ENCODE data around the gene PTGES3L.

Gene PTGES3L

GRCh38 chr17:42979511-42980273, at the start of gene PTGES3L:
PTGES3L (minus strand) TSS chr17:42980080; CDS start chr17:42980053, 27 bp downstream.
- in situ Hi-C loops (cut with MboI; ENCODE audit: low sequenced_read_pairs): no loop called here

DNA sequence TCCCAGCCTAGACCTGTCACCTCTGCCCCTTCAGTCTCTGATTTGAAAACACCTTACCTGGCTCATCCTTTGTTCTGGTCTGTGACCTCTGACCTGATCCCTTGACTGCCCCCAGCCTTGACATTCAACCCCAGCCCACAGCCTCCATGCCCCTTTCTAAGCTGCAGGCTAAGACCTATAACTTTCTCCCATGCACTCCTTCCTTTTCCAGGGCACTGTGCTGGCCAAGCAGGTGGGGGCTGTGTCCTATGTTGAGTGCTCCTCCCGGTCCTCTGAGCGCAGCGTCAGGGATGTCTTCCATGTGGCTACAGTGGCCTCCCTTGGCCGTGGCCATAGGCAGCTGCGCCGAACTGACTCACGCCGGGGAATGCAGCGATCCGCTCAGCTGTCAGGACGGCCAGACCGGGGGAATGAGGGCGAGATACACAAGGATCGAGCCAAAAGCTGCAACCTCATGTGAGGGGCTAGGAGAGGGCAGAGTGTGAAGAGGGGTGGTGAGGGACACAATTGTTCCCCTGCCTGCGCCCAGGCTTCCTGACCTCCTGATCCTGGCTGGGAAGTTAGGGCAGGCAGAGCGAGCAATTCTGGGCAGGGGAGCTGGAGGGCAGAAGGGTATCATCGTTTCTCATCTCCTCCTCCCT, 48.5 kb upstream of the PTGES3L start:
- in situ Hi-C loops (cut with MboI; ENCODE audit: low sequenced_read_pairs): no loop called here

DNA sequence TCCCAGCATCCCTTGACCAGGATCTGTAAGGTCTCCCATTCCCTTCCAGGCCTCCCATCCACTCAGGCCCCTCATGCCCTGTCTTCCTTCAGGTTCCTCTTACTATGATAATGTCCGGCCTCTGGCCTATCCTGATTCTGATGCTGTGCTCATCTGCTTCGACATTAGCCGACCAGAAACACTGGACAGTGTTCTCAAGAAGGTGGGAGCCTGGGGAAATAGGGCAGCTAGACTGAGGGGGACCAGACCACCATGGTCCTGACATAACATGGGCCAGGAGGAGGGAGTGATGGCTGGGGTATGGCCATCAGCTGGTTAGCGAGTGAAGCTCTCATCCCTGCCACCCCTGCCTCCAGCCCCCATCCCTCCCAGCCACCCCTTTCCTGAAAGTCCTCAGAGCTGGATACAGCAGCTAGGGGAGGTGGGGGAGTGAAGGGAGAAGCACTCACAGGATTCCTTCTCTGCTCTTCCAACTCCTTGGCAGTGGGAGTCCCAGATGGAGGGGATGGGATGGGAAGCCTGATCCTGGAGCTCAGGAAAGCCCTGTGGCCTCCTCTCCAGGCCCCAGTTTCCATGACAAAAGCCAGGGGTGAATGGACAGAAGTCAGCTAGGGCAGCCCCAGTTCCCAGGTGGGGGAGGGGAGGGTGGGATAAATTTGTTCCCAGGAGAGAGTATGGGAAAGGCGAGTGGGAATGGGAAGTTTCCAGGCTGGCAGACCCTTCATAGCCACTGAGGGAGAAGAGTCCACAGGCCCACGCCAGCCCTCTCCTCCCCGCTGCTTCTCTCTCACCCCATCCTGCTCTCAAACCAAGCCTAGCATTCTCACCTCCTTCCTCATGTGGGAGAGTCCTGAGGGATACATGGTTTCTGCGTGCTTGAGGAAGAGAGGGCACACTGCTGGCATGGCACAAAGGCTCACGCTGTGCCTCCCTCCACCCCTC, 47.5 kb upstream of the PTGES3L start:
- in situ Hi-C loops (cut with MboI; ENCODE audit: low sequenced_read_pairs): no loop called here

DNA sequence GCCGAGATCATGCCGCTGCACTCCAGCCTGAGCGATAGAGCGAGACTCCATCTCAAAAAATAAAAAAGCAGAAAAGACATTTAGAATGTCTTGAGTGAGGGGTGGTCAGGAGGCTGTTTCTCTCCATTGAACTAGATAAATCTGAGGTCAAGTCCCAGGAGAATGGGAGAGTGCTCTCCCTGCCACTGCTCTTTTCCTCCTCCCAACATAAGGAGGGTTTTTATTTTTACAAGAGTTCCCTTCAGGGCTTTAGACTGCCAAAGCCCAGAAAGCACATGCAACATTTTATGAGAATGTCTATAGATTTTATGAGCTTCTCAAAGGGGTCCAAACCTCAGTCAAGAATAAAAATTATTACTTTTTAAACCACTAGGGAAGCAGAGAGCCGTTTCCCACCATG, 46.7 kb upstream of the PTGES3L start:
- in situ Hi-C loops (cut with MboI; ENCODE audit: low sequenced_read_pairs): no loop called here

- in situ Hi-C loops (cut with MboI; ENCODE audit: low sequenced_read_pairs): no loop called here
Measured at GRCh38 chr17:43025766-43026537, 46.1 kb upstream of the PTGES3L start.

DNA sequence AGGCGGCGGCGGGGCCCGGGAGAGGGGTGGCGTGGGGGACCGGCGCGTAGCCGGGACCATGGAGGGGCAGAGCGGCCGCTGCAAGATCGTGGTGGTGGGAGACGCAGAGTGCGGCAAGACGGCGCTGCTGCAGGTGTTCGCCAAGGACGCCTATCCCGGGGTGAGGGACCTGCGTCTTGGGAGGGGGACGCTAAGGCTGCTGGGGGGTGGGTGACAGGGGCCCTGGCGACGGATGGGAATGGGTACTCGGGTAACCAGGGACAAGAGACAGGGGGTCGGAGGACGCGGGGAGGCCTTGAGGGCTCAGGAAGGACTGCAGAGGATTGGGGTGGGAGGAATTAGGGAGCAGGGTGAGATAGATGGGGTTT, 45.4 kb upstream of the PTGES3L start:
- in situ Hi-C loops (cut with MboI; ENCODE audit: low sequenced_read_pairs): no loop called here

DNA sequence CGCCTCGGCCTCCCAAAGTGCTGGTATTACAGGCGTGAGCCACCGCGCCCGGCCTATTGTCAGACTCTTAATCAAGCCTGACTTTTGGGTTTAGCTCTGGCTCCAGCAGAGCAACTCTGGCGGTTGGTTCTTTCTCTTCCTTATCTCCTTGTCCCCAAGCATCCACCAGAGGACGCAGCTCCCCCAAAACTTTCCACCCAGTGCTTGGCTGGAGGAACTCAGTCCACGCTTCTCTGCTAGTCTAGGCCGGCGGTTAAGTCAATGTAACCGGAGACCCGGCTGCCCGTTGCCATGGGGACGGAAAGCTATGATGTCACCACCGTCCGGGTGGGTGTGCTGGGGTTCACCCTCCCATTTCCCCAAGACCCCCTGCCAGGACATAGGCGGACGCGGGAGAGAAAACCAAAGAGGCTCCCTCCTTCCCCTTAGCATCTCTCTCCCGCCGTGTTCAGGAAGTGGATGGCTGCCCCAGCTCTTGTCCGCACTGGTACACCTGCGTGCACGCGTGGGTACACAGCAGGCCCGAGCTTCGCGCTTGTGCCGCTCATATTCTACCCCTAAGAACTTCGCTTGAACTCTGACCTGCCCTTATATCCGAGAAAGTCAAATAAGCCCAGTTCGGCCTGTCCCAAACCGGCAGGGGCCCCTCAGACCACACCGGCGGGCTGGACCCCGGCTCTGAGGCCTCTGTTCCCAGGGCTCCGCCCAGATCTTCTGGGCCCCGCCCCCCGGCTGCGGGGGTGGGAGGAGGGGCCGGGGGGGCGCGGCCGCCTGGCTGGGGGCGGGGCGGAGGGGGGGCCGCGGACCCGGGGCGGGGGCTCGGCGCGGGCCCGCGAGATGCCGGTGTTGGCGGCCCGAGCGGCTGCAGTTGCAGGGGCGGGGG, 44.8 kb upstream of the PTGES3L start, which contains the start of gene RND2:
TSS of gene RND2 (plus strand) at position 825 of the 883 bp plus-strand sequence. CDS start 117 bp downstream, outside the sequence.
- in situ Hi-C loops (cut with MboI; ENCODE audit: low sequenced_read_pairs): no loop called here

GRCh38 chr17:43021741-43022512, 42.0 kb upstream of the PTGES3L start, which contains the start of gene VAT1:
VAT1 (minus strand) TSS chr17:43022385; CDS start chr17:43022322, 63 bp downstream.
- in situ Hi-C loops (cut with MboI; ENCODE audit: low sequenced_read_pairs): no loop called here

- in situ Hi-C loops (cut with MboI; ENCODE audit: low sequenced_read_pairs): no loop called here
Measured at GRCh38 chr17:43020789-43021740, 41.2 kb upstream of the PTGES3L start.

GRCh38 chr17:43020030-43020621, 40.2 kb upstream of the PTGES3L start:
- in situ Hi-C loops (cut with MboI; ENCODE audit: low sequenced_read_pairs): no loop called here

GRCh38 chr17:43019418-43019817, 39.5 kb upstream of the PTGES3L start:
- in situ Hi-C loops (cut with MboI; ENCODE audit: low sequenced_read_pairs): no loop called here

GRCh38 chr17:43018932-43019331, 39.1 kb upstream of the PTGES3L start:
- in situ Hi-C loops (cut with MboI; ENCODE audit: low sequenced_read_pairs): no loop called here

GRCh38 chr17:43018008-43018853, 38.4 kb upstream of the PTGES3L start:
- in situ Hi-C loops (cut with MboI; ENCODE audit: low sequenced_read_pairs): no loop called here

GRCh38 chr17:43016216-43016615, 36.3 kb upstream of the PTGES3L start:
- in situ Hi-C loops (cut with MboI; ENCODE audit: low sequenced_read_pairs): no loop called here

DNA sequence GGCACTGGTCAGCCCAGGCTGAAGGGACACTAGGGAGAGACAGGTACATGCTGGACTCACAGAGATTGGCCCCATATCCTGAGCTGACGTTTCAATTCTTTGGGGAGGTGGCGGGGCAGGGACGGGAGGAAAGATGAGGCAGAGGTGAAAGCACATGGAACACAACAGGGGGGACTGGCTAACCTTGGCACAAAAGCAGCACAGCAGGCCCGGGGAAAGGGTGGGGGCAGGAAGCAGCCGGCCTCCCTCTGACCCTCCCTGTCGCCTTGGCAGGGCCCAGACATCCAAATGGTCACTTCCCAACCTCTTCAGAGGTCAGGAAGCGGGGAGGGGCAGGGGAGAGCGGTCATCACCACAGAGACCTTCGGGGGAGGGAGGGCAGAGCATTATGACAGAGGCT, 35.7 kb upstream of the PTGES3L start:
- in situ Hi-C loops (cut with MboI; ENCODE audit: low sequenced_read_pairs): no loop called here
